Vagina (tissue), 2 donors: ENCODE measurements around the gene PPP2R5D. TPM values are rescaled to one million over a fixed set of nuclear protein-coding genes. Genes with fewer than 3 reads are reported as not detected.

Experiments
- DNase-seq, 2 donors: peaks; one replicate each; pipeline ENCODE4 v3.0.0-alpha.2; 2017; ENCODE audit errors: extremely low spot score in 2 of 2
- H3K27ac ChIP-seq: fragments of 200-600 bp; sonication (generic); one replicate; pipeline ENCODE4 v1.5.1; 2019
- H3K27me3 ChIP-seq: fragments of 200-600 bp; sonication (generic); one replicate; pipeline ENCODE4 v1.5.1; 2019
- H3K36me3 ChIP-seq, 2 donors: fragments of 200-600 bp; sonication (generic); one replicate each; pipeline ENCODE4 v1.5.1; 2017 to 2019
- H3K4me1 ChIP-seq: fragments of 200-600 bp; sonication (generic); one replicate; pipeline ENCODE4 v1.5.1; 2019
- H3K4me3 ChIP-seq, 2 donors: fragments of 200-600 bp; sonication (generic); 1 replicate in 1 of 2; 2 replicates in 1 of 2; pipeline ENCODE4 v1.5.1; 2016 to 2019
- H3K9me3 ChIP-seq: fragments of 200-600 bp; sonication (generic); one replicate; pipeline ENCODE4 v1.5.1; 2019
- POLR2A ChIP-seq, 2 donors: fragments of 450-650 bp; IDR thresholded peaks; one replicate each; pipeline ENCODE4 v1.6.1; 2017; ENCODE audit warnings: antibody characterized with exemption in 2 of 2, mild to moderate bottlenecking in 2 of 2, moderate library complexity in 2 of 2
- POLR2AphosphoS5 ChIP-seq, 2 donors: sonication (generic); formaldehyde crosslinking; IDR thresholded peaks; one replicate each; pipeline ENCODE4 v1.9.0; 2017; ENCODE audit warnings: antibody characterized with exemption in 2 of 2, mild to moderate bottlenecking in 2 of 2, low read depth in 1 of 2; ENCODE audit not compliant: insufficient read depth in 1 of 2
- intact Hi-C: fragments of 100-400 bp; cut with DNase I; formaldehyde crosslinking; loops from one replicate; pipeline ENCODE4 v1.15.1; 2023
- total RNA-seq: library from RNA; depleted of rRNA; stranded (reverse); fragments of >200 nt; gene quantifications from one replicate; pipeline ENCODE4 v1.2.3, GENCODE V29; 2016
- TF ChIP-seq, protein P1 (sequence below), 3 experiments: fragments of 450-650 bp in 2 of 3; fragments of 200-600 bp in 1 of 3; sonication (generic) in 1 of 3; IDR thresholded peaks; one replicate each; pipeline ENCODE4 v1.5.1; 2017 to 2019; ENCODE audit warnings: antibody characterized with exemption in 3 of 3, mild to moderate bottlenecking in 2 of 3, moderate library complexity in 2 of 3

PPP2R5D gene
- total RNA-seq, 1 donor from 2014 or later = 26.3 TPM

DNA sequence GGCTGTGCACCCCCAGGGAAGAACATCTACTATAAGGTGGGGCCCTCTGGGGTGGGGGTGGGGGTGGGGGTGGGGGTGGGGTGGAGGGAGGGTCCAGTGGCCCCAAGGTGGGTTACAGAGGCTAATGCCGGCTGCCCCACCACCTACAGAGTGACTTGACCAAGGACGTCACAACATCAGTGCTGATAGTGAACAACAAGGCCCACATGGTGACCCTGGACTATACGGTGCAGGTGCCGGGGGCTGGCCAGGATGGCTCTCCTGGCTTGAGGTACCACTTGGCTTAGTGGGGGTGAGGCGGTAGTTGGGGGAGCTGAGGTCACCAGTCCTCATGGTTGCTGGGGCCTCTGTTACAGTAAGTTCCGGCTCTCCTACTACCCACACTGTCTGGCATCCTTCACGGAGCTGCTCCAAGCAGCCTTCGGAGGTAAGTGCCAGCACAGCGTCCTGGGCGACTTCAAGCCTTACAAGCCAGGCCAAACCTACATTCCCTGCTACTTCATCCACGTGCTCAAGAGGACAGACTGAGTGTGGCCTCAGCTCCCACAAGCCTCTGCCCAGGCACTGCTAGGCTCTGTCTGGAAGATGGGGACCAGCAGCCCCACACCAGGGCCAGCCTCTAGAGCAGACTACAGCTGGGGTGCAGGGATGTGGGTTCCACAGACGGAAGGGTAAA is 21.1 kb upstream of the PPP2R5D start:
- H3K36me3 ChIP-seq = peaks cover 0 to 27% of the 10 kb centered on the region in 2 donors
- intact Hi-C loops = no loop called here
- TF ChIP-seq POLR2A (IDR thresholded peaks at IDR 0.05) = no peak
- no peak for TF ChIP-seq POLR2AphosphoS5 (IDR thresholded peaks at IDR 0.05; ENCODE audit: insufficient read depth in 1 of 2, low read depth in 1 of 2)
- TF ChIP-seq, protein P1, sequence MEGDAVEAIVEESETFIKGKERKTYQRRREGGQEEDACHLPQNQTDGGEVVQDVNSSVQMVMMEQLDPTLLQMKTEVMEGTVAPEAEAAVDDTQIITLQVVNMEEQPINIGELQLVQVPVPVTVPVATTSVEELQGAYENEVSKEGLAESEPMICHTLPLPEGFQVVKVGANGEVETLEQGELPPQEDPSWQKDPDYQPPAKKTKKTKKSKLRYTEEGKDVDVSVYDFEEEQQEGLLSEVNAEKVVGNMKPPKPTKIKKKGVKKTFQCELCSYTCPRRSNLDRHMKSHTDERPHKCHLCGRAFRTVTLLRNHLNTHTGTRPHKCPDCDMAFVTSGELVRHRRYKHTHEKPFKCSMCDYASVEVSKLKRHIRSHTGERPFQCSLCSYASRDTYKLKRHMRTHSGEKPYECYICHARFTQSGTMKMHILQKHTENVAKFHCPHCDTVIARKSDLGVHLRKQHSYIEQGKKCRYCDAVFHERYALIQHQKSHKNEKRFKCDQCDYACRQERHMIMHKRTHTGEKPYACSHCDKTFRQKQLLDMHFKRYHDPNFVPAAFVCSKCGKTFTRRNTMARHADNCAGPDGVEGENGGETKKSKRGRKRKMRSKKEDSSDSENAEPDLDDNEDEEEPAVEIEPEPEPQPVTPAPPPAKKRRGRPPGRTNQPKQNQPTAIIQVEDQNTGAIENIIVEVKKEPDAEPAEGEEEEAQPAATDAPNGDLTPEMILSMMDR (IDR thresholded peaks at IDR 0.05) = no peak

DNA sequence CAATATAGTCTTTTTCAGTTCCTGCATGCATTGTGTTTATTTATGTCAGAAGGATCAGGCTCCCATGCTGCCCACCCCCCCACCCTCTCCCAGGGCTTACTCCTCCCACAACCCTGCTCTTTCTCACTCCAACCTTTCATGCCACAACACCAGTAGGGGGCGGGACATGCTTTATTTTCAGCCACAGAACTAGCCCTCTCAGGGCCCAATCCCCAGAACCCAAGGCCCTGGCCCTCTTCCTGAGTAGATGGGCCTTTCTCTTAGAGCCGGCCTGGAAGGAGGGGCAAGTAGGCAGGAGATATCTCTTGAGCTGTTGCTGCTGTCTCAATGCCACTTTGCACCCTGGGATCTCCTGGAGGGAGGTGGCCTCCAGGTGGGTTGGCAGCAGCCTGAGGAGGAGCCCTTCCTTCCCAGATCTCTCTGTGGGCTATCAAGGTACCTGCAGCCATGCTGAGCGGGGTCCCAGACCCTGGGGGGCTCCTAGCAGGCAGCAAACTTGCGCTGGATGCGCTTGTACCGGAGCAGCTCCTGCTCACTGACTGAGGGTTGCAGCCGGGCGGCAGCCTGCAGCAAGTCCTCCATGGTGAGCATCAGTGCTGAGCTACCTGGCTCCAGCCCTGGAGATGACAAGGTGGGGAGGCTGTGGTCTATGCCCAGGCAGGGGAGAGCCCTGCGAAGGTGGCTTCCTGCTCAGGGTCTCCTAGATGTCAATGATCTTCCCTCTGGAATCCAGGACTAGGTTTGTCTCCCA is 20.3 kb upstream of the PPP2R5D start:
- no peak for TF ChIP-seq POLR2AphosphoS5 (IDR thresholded peaks at IDR 0.05; ENCODE audit: insufficient read depth in 1 of 2, low read depth in 1 of 2)
- TF ChIP-seq POLR2A (IDR thresholded peaks at IDR 0.05) = no peak
- TF ChIP-seq, protein P1 (IDR thresholded peaks at IDR 0.05) = no peak
- H3K9me3 ChIP-seq = no peaks in the 10 kb centered on the region
- no peak for DNase-seq
- peaks cover 0 to 30% of the 10 kb centered on the region in 2 donors for H3K36me3 ChIP-seq
- intact Hi-C loops = no loop called here
- H3K4me1 ChIP-seq = peaks cover 14% of the 10 kb centered on the region
- H3K27ac ChIP-seq = no peak overlapping the region
- H3K4me3 ChIP-seq = no peak overlapping the region
- no peaks in the 10 kb centered on the region for H3K27me3 ChIP-seq

More for the DNA sequence above, 21.1 kb upstream of the PPP2R5D start:
- H3K27ac ChIP-seq = no peak overlapping the region
- H3K4me1 ChIP-seq = peaks cover 14% of the 10 kb centered on the region
- DNase-seq = no peak
- H3K27me3 ChIP-seq = no peaks in the 10 kb centered on the region
- H3K4me3 ChIP-seq = no peak overlapping the region
- H3K9me3 ChIP-seq = no peaks in the 10 kb centered on the region

DNA sequence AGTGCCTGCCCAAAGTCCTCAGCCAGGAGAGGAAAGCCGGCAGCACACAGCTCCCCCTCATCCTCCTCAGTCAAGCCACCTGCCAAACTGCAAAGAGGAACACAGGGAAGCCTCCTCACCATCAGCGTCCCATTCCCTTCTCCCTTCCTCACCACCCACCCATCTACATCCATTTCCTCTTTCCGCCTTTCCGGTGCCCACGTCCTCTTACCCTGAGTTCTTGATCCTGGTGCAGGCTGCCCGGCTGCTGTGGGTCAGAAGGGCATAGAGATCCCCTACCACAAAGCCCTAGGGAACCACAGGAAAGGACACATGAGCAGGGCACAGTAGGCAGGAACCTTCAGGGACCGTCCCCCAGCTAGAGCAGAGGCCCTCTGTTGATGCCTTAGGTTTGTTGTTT is 17.8 kb upstream of the PPP2R5D start:
- no peaks in the 10 kb centered on the region for H3K27me3 ChIP-seq
- no peaks in the 10 kb centered on the region for H3K4me1 ChIP-seq
- no peak for TF ChIP-seq POLR2AphosphoS5 (IDR thresholded peaks at IDR 0.05; ENCODE audit: insufficient read depth in 1 of 2, low read depth in 1 of 2)
- TF ChIP-seq, protein P1 (IDR thresholded peaks at IDR 0.05) = no peak
- TF ChIP-seq POLR2A (IDR thresholded peaks at IDR 0.05) = no peak
- no peak overlapping the region for H3K4me3 ChIP-seq
- no peak overlapping the region for H3K27ac ChIP-seq
- H3K9me3 ChIP-seq = no peaks in the 10 kb centered on the region
- peaks cover 0 to 36% of the 10 kb centered on the region in 2 donors for H3K36me3 ChIP-seq
- intact Hi-C loops = no loop called here
- no peak for DNase-seq

DNA sequence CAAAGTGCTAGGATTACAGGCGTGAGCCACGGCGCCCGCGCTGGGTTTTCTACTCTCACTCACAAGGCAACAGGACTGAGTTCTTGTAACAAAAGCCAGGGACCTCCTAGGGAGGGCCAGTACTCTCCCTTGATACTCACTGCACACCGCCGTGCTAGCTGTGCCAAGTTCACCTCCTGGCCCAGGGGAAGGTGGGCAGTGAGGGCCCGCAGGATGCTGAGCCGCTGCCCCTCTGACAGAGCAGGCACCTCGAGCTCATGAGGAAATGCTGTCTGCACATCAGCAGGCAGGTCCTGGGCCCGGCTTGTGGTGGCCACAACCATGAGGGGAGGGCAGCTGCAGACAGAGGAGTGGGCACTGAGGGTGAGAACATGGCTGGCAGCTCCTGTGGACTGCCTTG is 17.1 kb upstream of the PPP2R5D start:
- TF ChIP-seq POLR2AphosphoS5 (IDR thresholded peaks at IDR 0.05; ENCODE audit: insufficient read depth in 1 of 2, low read depth in 1 of 2) = no peak
- TF ChIP-seq, protein P1 (IDR thresholded peaks at IDR 0.05) = no peak
- no peak for TF ChIP-seq POLR2A (IDR thresholded peaks at IDR 0.05)
- H3K4me1 ChIP-seq = no peaks in the 10 kb centered on the region
- H3K27ac ChIP-seq = no peak overlapping the region
- H3K9me3 ChIP-seq = no peaks in the 10 kb centered on the region
- no peak overlapping the region for H3K4me3 ChIP-seq
- no peak for DNase-seq
- H3K36me3 ChIP-seq = peaks cover 0 to 36% of the 10 kb centered on the region in 2 donors
- intact Hi-C loops = no loop called here
- no peaks in the 10 kb centered on the region for H3K27me3 ChIP-seq
